DOHH2 (cell line): ENCODE data around the gene ANKRD28.

ENCODE experiments used
- H3F3A ChIP-seq: fragments of 200-600 bp; sonication (generic), shearing (Covaris generic); 2 replicates; pipeline ENCODE4 v1.6.0; 2016; ENCODE audit warnings: antibody characterized with exemption, mild to moderate bottlenecking; ENCODE audit not compliant: control insufficient read depth, insufficient read depth
- H3K27ac ChIP-seq: fragments of 200-600 bp; sonication (generic); 2 replicates; pipeline ENCODE4 v1.5.1; 2014; ENCODE audit warnings: low read depth, mild to moderate bottlenecking, low read length, moderate library complexity
- H3K27me3 ChIP-seq: fragments of 200-600 bp; sonication (generic); 2 replicates; pipeline ENCODE4 v1.6.1; 2014; ENCODE audit warnings: mild to moderate bottlenecking, low read length, mixed read lengths; ENCODE audit not compliant: control insufficient read depth
- H3K36me3 ChIP-seq: fragments of 200-600 bp; sonication (generic); 2 replicates; pipeline ENCODE4 v1.6.1; 2014; ENCODE audit warnings: mild to moderate bottlenecking, low read length, moderate library complexity, mixed read lengths; ENCODE audit not compliant: control insufficient read depth
- H3K4me1 ChIP-seq: fragments of 200-600 bp; sonication (generic); 2 replicates; pipeline ENCODE4 v1.6.1; 2014; ENCODE audit warnings: mild to moderate bottlenecking, low read length, mixed read lengths; ENCODE audit not compliant: control insufficient read depth
- H3K4me2 ChIP-seq: fragments of 200-600 bp; sonication (generic); 2 replicates; pipeline ENCODE4 v1.6.0; 2014; ENCODE audit warnings: mild to moderate bottlenecking, low read length, moderate library complexity
- H3K4me3 ChIP-seq: fragments of 200-600 bp; sonication (generic); 2 replicates; pipeline ENCODE4 v1.5.1; 2014; ENCODE audit warnings: mild to moderate bottlenecking, low read length, mixed read lengths
- H3K79me2 ChIP-seq: fragments of 200-600 bp; sonication (generic); 2 replicates; pipeline ENCODE4 v1.6.1; 2014; ENCODE audit warnings: mild to moderate bottlenecking, low read length, mixed read lengths; ENCODE audit not compliant: control insufficient read depth
- H3K9me2 ChIP-seq: fragments of 200-600 bp; sonication (generic); replicated peaks from 2 replicates; pipeline ENCODE4 v1.6.1; 2014; ENCODE audit warnings: mild to moderate bottlenecking, low read length, mixed read lengths; ENCODE audit not compliant: control insufficient read depth
- H3K9me3 ChIP-seq: fragments of 200-600 bp; sonication (generic); 2 replicates; pipeline ENCODE4 v1.6.1; 2014; ENCODE audit warnings: antibody characterized with exemption, low read length, mixed read lengths; ENCODE audit not compliant: control insufficient read depth, insufficient read depth
- H4K20me1 ChIP-seq: fragments of 200-600 bp; sonication (generic); 2 replicates; pipeline ENCODE4 v1.6.0; 2014; ENCODE audit warnings: low read depth, mild to moderate bottlenecking, antibody characterized with exemption, low read length, moderate library complexity; ENCODE audit not compliant: control insufficient read depth, insufficient read depth
- EZH2phosphoT487 ChIP-seq: fragments of 200-600 bp; sonication (generic); IDR thresholded peaks from 2 replicates; pipeline ENCODE4 v1.6.1; 2017; ENCODE audit warnings: borderline replicate concordance, mild to moderate bottlenecking, antibody characterized with exemption, low read length, moderate library complexity, mixed read lengths
- TF ChIP-seq, protein P1 (sequence below): fragments of 200-600 bp; sonication (generic); IDR thresholded peaks from one replicate; pipeline ENCODE4 v1.5.1; 2014; ENCODE audit warnings: antibody characterized with exemption, mild to moderate bottlenecking, low read depth, low read length; ENCODE audit not compliant: poor library complexity, severe bottlenecking

Gene ANKRD28

GRCh38 chr3:15755780-15756179 is 42.0 kb downstream of the ANKRD28 start:
- H4K20me1 ChIP-seq, result no peaks in the 10 kb centered on the region

DNA sequence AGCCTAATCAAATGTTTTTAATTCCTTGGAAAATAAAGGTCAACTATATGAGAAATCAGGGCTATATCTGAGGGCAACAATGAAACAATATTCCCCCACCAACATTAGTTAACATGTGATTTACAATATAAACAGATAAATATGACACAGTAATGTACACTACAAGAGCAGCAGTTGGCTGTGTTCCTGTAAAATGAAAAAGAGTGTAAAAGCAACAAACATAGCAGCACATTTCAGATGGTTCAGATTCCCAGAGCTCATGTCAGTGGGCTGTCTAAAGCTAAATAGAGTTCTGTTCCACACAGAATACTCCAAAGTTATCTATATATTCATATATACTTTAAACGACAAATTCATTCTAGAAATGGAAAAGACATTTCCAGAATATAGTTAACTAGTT is 42.6 kb downstream of the ANKRD28 start:
- no peaks in the 10 kb centered on the region for H3F3A ChIP-seq
- no peak overlapping the region for H3K4me3 ChIP-seq
- no peak overlapping the region for H3K27ac ChIP-seq
- H3K27me3 ChIP-seq, result no peaks in the 10 kb centered on the region
- no peaks in the 10 kb centered on the region for H4K20me1 ChIP-seq
- no peaks in the 10 kb centered on the region for H3K79me2 ChIP-seq
- peaks cover 45% of the 10 kb centered on the region for H3K36me3 ChIP-seq
- H3K9me3 ChIP-seq, result no peaks in the 10 kb centered on the region
- TF ChIP-seq, protein P1, sequence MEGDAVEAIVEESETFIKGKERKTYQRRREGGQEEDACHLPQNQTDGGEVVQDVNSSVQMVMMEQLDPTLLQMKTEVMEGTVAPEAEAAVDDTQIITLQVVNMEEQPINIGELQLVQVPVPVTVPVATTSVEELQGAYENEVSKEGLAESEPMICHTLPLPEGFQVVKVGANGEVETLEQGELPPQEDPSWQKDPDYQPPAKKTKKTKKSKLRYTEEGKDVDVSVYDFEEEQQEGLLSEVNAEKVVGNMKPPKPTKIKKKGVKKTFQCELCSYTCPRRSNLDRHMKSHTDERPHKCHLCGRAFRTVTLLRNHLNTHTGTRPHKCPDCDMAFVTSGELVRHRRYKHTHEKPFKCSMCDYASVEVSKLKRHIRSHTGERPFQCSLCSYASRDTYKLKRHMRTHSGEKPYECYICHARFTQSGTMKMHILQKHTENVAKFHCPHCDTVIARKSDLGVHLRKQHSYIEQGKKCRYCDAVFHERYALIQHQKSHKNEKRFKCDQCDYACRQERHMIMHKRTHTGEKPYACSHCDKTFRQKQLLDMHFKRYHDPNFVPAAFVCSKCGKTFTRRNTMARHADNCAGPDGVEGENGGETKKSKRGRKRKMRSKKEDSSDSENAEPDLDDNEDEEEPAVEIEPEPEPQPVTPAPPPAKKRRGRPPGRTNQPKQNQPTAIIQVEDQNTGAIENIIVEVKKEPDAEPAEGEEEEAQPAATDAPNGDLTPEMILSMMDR, result no peak
- TF ChIP-seq EZH2phosphoT487, result no peak
- no peaks in the 10 kb centered on the region; the same call in 1 of the 2 replicates for H3K9me2 ChIP-seq
- H3K4me2 ChIP-seq, result no peak overlapping the region
- no peaks in the 10 kb centered on the region for H3K4me1 ChIP-seq

More at GRCh38 chr3:15755780-15756179, 42.0 kb downstream of the ANKRD28 start:
- Histone ChIP-seq H3K36me3 (peaks cover 39% of the 10 kb centered on the region), H3K9me3 (no peaks in the 10 kb centered on the region), H3K4me2 (no peak overlapping the region), H3K27ac (no peak overlapping the region), H3F3A (no peaks in the 10 kb centered on the region), H3K79me2 (no peaks in the 10 kb centered on the region), H3K4me1 (no peaks in the 10 kb centered on the region), H3K4me3 (no peak overlapping the region), H3K9me2 (no peaks in the 10 kb centered on the region; the same call in 1 of the 2 replicates), H3K27me3 (no peaks in the 10 kb centered on the region)
- TF ChIP-seq, protein P1, result no peak
- no peak for TF ChIP-seq EZH2phosphoT487

DNA sequence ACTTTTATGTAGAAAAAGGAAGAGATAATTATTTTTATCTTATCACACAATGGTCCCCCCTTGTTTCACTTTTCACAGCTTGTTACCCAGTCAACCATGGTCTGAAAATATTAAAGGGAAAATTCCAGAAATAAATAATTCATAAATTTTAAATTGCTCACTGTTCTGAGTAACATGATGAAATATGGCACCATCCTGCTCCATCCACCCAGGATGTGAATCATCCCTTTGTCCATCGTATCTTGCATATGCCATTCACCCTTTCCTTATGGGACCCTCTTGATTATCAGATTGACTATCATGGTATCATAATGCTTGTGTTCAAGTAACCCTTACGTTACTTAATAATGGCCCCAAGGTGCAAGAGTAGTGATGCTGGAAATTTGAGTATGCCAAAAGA is 43.7 kb downstream of the ANKRD28 start:
- Histone ChIP-seq H3K9me3 (no peaks in the 10 kb centered on the region), H3K36me3 (peaks cover 54% of the 10 kb centered on the region), H3K4me2 (no peak overlapping the region), H3K4me3 (no peak overlapping the region), H3F3A (no peaks in the 10 kb centered on the region), H3K9me2 (no peaks in the 10 kb centered on the region; the same call in 1 of the 2 replicates), H4K20me1 (no peaks in the 10 kb centered on the region), H3K4me1 (no peaks in the 10 kb centered on the region), H3K79me2 (no peaks in the 10 kb centered on the region), H3K27me3 (no peaks in the 10 kb centered on the region), H3K27ac (no peak overlapping the region)
- TF ChIP-seq, protein P1, result no peak
- TF ChIP-seq EZH2phosphoT487, result no peak
